ENCODE measurements around the gene FAM186B. TPM values are rescaled to one million over a fixed set of nuclear protein-coding genes. Genes with fewer than 3 reads are reported as not detected.

Gene FAM186B
- total RNA-seq, 1 donor from 2014 or later: 0.57 TPM

DNA sequence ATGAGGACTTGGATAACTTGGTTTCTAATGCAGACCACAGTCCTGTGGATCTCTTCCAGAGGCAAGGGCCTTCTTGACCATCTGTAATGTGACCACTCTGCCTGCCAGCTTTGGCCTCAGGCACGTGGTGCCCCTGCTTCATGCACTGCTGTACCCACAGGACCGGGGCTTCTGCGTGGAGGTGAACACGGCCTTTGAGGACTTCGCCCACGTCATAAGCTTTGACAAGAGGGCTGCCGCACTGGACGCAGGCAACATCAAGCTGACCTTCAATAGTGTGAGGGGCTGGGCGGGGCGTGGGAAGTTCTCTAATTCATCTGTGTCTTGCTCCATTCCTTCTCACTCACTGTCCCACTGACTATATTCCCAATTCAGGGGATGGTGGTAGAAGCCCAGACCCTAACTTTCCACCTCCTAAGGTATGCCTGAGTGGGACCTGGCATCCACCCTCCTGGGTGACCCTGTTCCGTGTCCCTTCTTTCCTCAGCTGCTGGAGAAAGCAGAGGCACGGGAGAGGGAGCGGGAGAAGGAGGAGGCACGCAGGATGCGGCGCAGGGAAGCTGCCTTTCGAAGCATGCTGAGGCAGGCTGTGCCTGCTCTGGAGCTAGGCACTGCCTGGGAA, 36.4 kb upstream of the FAM186B start:
- H3K27me3 ChIP-seq (ENCODE audit: insufficient read depth, low read length): no peaks in the 10 kb centered on the region
- DNase-seq (ENCODE audit: low read depth): no peak
- peaks cover 5% of the 10 kb centered on the region for H3K4me1 ChIP-seq (ENCODE audit: insufficient read depth, low read length)
- no peak overlapping the region for H3K4me3 ChIP-seq (ENCODE audit: insufficient read depth, low read depth, low read length)
- H3K4me2 ChIP-seq (ENCODE audit: low read length): no peak overlapping the region
- no peak overlapping the region for H3K4me3 Mint-ChIP-seq (ENCODE audit: unreplicated experiment)
- no peak overlapping the region for H3K27ac ChIP-seq (ENCODE audit: low read depth, low read length)
- H3K27me3 Mint-ChIP-seq (ENCODE audit: low read depth, unreplicated experiment): no peaks in the 10 kb centered on the region
- no peak overlapping the region for H3K27ac Mint-ChIP-seq (ENCODE audit: unreplicated experiment)
- no peaks in the 10 kb centered on the region for H3K9me3 Mint-ChIP-seq (ENCODE audit: unreplicated experiment)
- H4K20me1 ChIP-seq (ENCODE audit: insufficient read depth, low read length): peaks cover 12% of the 10 kb centered on the region
- H3K9me3 ChIP-seq (ENCODE audit: insufficient read depth, low read depth, low read length): no peaks in the 10 kb centered on the region
- H3K36me3 Mint-ChIP-seq (ENCODE audit: low read depth, unreplicated experiment): peaks cover 10% of the 10 kb centered on the region
- no peaks in the 10 kb centered on the region for H3K79me2 ChIP-seq (ENCODE audit: insufficient read depth, low read length)
- H3K9ac ChIP-seq (ENCODE audit: low read length): no peak overlapping the region
- no peak for FAIRE-seq
- no peak overlapping the region for H2AFZ ChIP-seq (ENCODE audit: low read depth, low read length)
- no peak for TF ChIP-seq EZH2 (IDR thresholded peaks at IDR 0.05; ENCODE audit: insufficient read depth, low read length)
- TF ChIP-seq, protein P1, sequence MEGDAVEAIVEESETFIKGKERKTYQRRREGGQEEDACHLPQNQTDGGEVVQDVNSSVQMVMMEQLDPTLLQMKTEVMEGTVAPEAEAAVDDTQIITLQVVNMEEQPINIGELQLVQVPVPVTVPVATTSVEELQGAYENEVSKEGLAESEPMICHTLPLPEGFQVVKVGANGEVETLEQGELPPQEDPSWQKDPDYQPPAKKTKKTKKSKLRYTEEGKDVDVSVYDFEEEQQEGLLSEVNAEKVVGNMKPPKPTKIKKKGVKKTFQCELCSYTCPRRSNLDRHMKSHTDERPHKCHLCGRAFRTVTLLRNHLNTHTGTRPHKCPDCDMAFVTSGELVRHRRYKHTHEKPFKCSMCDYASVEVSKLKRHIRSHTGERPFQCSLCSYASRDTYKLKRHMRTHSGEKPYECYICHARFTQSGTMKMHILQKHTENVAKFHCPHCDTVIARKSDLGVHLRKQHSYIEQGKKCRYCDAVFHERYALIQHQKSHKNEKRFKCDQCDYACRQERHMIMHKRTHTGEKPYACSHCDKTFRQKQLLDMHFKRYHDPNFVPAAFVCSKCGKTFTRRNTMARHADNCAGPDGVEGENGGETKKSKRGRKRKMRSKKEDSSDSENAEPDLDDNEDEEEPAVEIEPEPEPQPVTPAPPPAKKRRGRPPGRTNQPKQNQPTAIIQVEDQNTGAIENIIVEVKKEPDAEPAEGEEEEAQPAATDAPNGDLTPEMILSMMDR (IDR thresholded peaks at IDR 0.05; ENCODE audit: insufficient read depth, low read depth, low read length): no peak
- peaks cover 20% of the 10 kb centered on the region for H3K4me1 Mint-ChIP-seq (ENCODE audit: low read depth, unreplicated experiment)
- H3K36me3 ChIP-seq (ENCODE audit: insufficient read depth, low read length): peaks cover 29% of the 10 kb centered on the region

DNA sequence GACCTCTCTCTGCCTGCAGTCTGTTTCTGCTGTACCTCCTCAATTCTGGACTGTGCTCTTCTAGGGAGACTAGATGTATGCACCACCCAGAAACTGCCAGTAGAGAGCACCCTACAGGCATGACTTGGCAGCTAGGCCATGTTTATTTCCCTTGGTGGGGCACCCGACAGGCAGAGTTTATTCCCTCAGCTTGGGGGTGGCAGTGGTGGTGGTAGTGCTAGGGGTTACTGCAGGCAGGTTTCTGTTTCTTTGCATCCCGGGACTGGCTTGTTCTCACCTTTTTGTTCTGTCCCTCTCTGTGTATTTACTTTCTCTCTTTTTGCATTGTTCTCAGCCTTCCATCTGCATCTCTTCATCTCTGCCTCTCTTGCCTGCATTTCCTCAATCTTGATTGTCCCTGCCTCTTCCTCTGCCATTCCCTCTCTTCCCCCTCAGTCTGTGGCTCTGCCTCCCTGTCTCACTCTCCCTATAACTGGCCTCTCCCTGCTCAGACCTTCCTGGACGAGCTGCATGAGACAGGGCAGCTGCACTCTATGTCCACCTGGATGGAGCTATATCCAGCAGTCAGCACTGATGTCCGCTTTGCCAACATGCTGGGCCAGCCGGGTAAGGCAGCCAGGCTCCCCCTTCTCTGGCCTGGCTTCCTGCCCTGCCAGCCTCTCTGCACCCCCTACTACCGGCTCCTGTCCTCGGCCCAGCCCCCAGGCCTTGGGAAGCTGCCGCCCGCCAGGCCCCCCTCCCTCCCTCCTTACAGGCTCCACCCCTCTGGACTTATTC, 31.7 kb upstream of the FAM186B start:
- Mint-ChIP-seq H3K27ac (ENCODE audit: unreplicated experiment) (peak overlapping the region; percentile 22), H3K9me3 (ENCODE audit: unreplicated experiment) (no peaks in the 10 kb centered on the region), H3K36me3 (ENCODE audit: low read depth, unreplicated experiment) (peaks cover 8% of the 10 kb centered on the region), H3K4me1 (ENCODE audit: low read depth, unreplicated experiment) (peaks cover 14% of the 10 kb centered on the region), H3K27me3 (ENCODE audit: low read depth, unreplicated experiment) (no peaks in the 10 kb centered on the region), H3K4me3 (ENCODE audit: unreplicated experiment) (peak overlapping the region; percentile 46)
- no peak for FAIRE-seq
- H3K4me3 ChIP-seq (ENCODE audit: insufficient read depth, low read depth, low read length): no peak overlapping the region
- DNase-seq (ENCODE audit: low read depth): peak; percentile 50
- H2AFZ ChIP-seq (ENCODE audit: low read depth, low read length): peak overlapping the region; percentile 18
- TF ChIP-seq, protein P1 (IDR thresholded peaks at IDR 0.05; ENCODE audit: insufficient read depth, low read depth, low read length): peak; percentile 68
- no peak for TF ChIP-seq EZH2 (IDR thresholded peaks at IDR 0.05; ENCODE audit: insufficient read depth, low read length)
- no peaks in the 10 kb centered on the region for H3K27me3 ChIP-seq (ENCODE audit: insufficient read depth, low read length)
- no peaks in the 10 kb centered on the region for H3K79me2 ChIP-seq (ENCODE audit: insufficient read depth, low read length)
- H4K20me1 ChIP-seq (ENCODE audit: insufficient read depth, low read length): peaks cover 8% of the 10 kb centered on the region
- H3K27ac ChIP-seq (ENCODE audit: low read depth, low read length): no peak overlapping the region
- no peaks in the 10 kb centered on the region for H3K9me3 ChIP-seq (ENCODE audit: insufficient read depth, low read depth, low read length)
- H3K9ac ChIP-seq (ENCODE audit: low read length): peak overlapping the region; percentile 33
- peaks cover 4% of the 10 kb centered on the region for H3K36me3 ChIP-seq (ENCODE audit: insufficient read depth, low read length)
- H3K4me1 ChIP-seq (ENCODE audit: insufficient read depth, low read length): peaks cover 5% of the 10 kb centered on the region
- H3K4me2 ChIP-seq (ENCODE audit: low read length): peak overlapping the region; percentile 30

DNA sequence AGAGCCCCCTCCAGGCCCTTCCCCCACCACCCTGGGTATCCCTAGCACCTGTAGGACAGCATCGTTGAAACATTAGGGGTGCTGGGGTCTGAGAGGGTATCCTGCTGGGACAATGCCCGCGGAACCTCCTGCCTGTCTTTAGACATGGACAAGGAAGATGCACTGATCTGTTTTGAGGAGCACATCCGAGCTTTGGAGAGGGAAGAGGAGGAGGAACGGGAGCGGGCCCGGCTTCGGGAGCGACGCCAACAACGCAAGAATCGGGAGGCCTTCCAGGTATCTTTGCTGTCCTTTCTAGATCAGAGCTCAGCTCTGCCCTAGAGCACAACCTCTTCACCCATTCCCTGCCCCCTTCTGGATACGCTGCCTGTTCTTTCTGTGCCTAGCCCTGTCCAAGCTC, 31.1 kb upstream of the FAM186B start:
- peaks cover 14% of the 10 kb centered on the region for H3K4me1 Mint-ChIP-seq (ENCODE audit: low read depth, unreplicated experiment)
- H3K9me3 Mint-ChIP-seq (ENCODE audit: unreplicated experiment): no peaks in the 10 kb centered on the region
- no peak overlapping the region for H3K4me2 ChIP-seq (ENCODE audit: low read length)
- H3K4me3 Mint-ChIP-seq (ENCODE audit: unreplicated experiment): no peak overlapping the region
- TF ChIP-seq EZH2 (IDR thresholded peaks at IDR 0.05; ENCODE audit: insufficient read depth, low read length): no peak
- TF ChIP-seq, protein P1 (IDR thresholded peaks at IDR 0.05; ENCODE audit: insufficient read depth, low read depth, low read length): no peak
- H3K9me3 ChIP-seq (ENCODE audit: insufficient read depth, low read depth, low read length): no peaks in the 10 kb centered on the region
- peaks cover 8% of the 10 kb centered on the region for H3K36me3 Mint-ChIP-seq (ENCODE audit: low read depth, unreplicated experiment)
- peaks cover 8% of the 10 kb centered on the region for H3K36me3 ChIP-seq (ENCODE audit: insufficient read depth, low read length)
- H3K27ac Mint-ChIP-seq (ENCODE audit: unreplicated experiment): peak overlapping the region; percentile 22
- DNase-seq (ENCODE audit: low read depth): no peak
- no peak overlapping the region for H2AFZ ChIP-seq (ENCODE audit: low read depth, low read length)
- peaks cover 8% of the 10 kb centered on the region for H4K20me1 ChIP-seq (ENCODE audit: insufficient read depth, low read length)
- no peaks in the 10 kb centered on the region for H3K27me3 Mint-ChIP-seq (ENCODE audit: low read depth, unreplicated experiment)
- H3K79me2 ChIP-seq (ENCODE audit: insufficient read depth, low read length): no peaks in the 10 kb centered on the region
- H3K9ac ChIP-seq (ENCODE audit: low read length): no peak overlapping the region
- no peaks in the 10 kb centered on the region for H3K27me3 ChIP-seq (ENCODE audit: insufficient read depth, low read length)
- H3K27ac ChIP-seq (ENCODE audit: low read depth, low read length): no peak overlapping the region
- H3K4me3 ChIP-seq (ENCODE audit: insufficient read depth, low read depth, low read length): no peak overlapping the region
- no peak for FAIRE-seq
- peaks cover 5% of the 10 kb centered on the region for H3K4me1 ChIP-seq (ENCODE audit: insufficient read depth, low read length)
